Mesenchymal stem cell (in vitro differentiated cells and primary cell): ENCODE measurements around the gene KCNN2.

Experiments used
- DNase-seq: peaks from one replicate; pipeline ENCODE4 v3.0.0-alpha.2; 2013
- H2AFZ ChIP-seq: one replicate; pipeline ENCODE4 v1.6.1; 2013; ENCODE audit warnings: low read depth, mild to moderate bottlenecking, control low read depth, inconsistent platforms, low read length, moderate library complexity
- H2AK5ac ChIP-seq: 2 replicates; pipeline ENCODE4 v1.6.1; 2013; ENCODE audit warnings: low read length, moderate library complexity, mild to moderate bottlenecking, inconsistent platforms; ENCODE audit not compliant: severe bottlenecking
- H2BK120ac ChIP-seq: one replicate; pipeline ENCODE4 v1.6.1; 2013; ENCODE audit warnings: low read depth, mild to moderate bottlenecking, inconsistent platforms, low read length, moderate library complexity
- H2BK12ac ChIP-seq, 2 experiments: one replicate each; pipeline ENCODE4 v1.6.1; 2013; ENCODE audit warnings: inconsistent platforms in 2 of 2, low read length in 2 of 2, mild to moderate bottlenecking in 2 of 2, moderate library complexity in 2 of 2, control low read depth in 1 of 2
- H2BK15ac ChIP-seq: one replicate; pipeline ENCODE4 v1.6.1; 2013; ENCODE audit warnings: mild to moderate bottlenecking, low read depth, inconsistent platforms; ENCODE audit not compliant: poor library complexity, severe bottlenecking
- H2BK5ac ChIP-seq: 2 replicates; pipeline ENCODE4 v1.6.1; 2013; ENCODE audit warnings: low read depth, mild to moderate bottlenecking, low read length, control low read depth, inconsistent platforms; ENCODE audit not compliant: poor library complexity, severe bottlenecking
- H3K14ac ChIP-seq, 2 experiments: one replicate each; pipeline ENCODE4 v1.6.1; 2013; ENCODE audit warnings: inconsistent platforms in 2 of 2, low read length in 2 of 2, control low read depth in 1 of 2, mild to moderate bottlenecking in 1 of 2, moderate library complexity in 1 of 2
- H3K18ac ChIP-seq, 2 experiments: one replicate each; pipeline ENCODE4 v1.6.1; 2013; ENCODE audit warnings: inconsistent platforms in 2 of 2, low read length in 2 of 2, control low read depth in 1 of 2, low read depth in 1 of 2, mild to moderate bottlenecking in 1 of 2
- H3K23ac ChIP-seq, 2 experiments: one replicate each; pipeline ENCODE4 v1.6.1; 2013; ENCODE audit warnings: inconsistent platforms in 2 of 2, low read length in 2 of 2, mild to moderate bottlenecking in 2 of 2, moderate library complexity in 2 of 2, control low read depth in 1 of 2
- H3K27ac ChIP-seq: 2 replicates; pipeline ENCODE4 v1.5.1; 2013; ENCODE audit warnings: mild to moderate bottlenecking, moderate library complexity, low read length, control low read depth, inconsistent platforms; ENCODE audit not compliant: poor library complexity, severe bottlenecking
- H3K27me3 ChIP-seq, 2 experiments: 2 replicates each; pipeline versions ENCODE4 v1.6.1 to v1.7.0; 2013; ENCODE audit warnings: low read length in 2 of 2, mild to moderate bottlenecking in 2 of 2, moderate library complexity in 2 of 2, control low read depth in 1 of 2, inconsistent platforms in 1 of 2; ENCODE audit not compliant: control insufficient read depth in 1 of 2, insufficient read depth in 1 of 2
- H3K36me3 ChIP-seq, 2 experiments: 2 replicates each; pipeline versions ENCODE4 v1.6.1 to v1.7.0; 2013; ENCODE audit warnings: low read length in 2 of 2, control low read depth in 1 of 2, inconsistent platforms in 1 of 2, low read depth in 1 of 2, mild to moderate bottlenecking in 1 of 2; ENCODE audit not compliant: insufficient read depth in 2 of 2, control insufficient read depth in 1 of 2
- H3K4ac ChIP-seq, 2 experiments: one replicate each; pipeline ENCODE4 v1.6.1; 2013; ENCODE audit warnings: inconsistent platforms in 2 of 2, low read length in 2 of 2, mild to moderate bottlenecking in 2 of 2, moderate library complexity in 2 of 2, control low read depth in 1 of 2, low read depth in 1 of 2
- H3K4me1 ChIP-seq: 2 replicates; pipeline ENCODE4 v1.6.1; 2013; ENCODE audit warnings: low read depth, low read length, control low read depth; ENCODE audit not compliant: control insufficient read depth, insufficient read depth
- H3K4me2 ChIP-seq: 2 replicates; pipeline ENCODE4 v1.6.1; 2013; ENCODE audit warnings: low read length, mild to moderate bottlenecking, inconsistent platforms; ENCODE audit not compliant: poor library complexity, severe bottlenecking
- H3K4me3 ChIP-seq, 2 experiments: 2 replicates each; pipeline versions ENCODE4 v1.5.1 to v1.7.0; 2013; ENCODE audit warnings: low read length in 2 of 2, mild to moderate bottlenecking in 2 of 2, control low read depth in 1 of 2, low read depth in 1 of 2; ENCODE audit not compliant: insufficient read depth in 1 of 2
- H3K79me1 ChIP-seq: replicated peaks from 2 replicates; pipeline ENCODE4 v1.6.1; 2013; ENCODE audit warnings: mild to moderate bottlenecking, control low read depth, low read length, inconsistent platforms; ENCODE audit not compliant: poor library complexity, severe bottlenecking
- H3K9ac ChIP-seq: 2 replicates; pipeline ENCODE4 v1.7.0; 2013; ENCODE audit warnings: mild to moderate bottlenecking, low read length, moderate library complexity
- H3K9me3 ChIP-seq: 2 replicates; pipeline ENCODE4 v1.7.0; 2013; ENCODE audit warnings: mild to moderate bottlenecking, low read length; ENCODE audit not compliant: control insufficient read depth
- H4K8ac ChIP-seq: one replicate; pipeline ENCODE4 v1.6.1; 2013; ENCODE audit warnings: inconsistent platforms, mild to moderate bottlenecking, low read length, moderate library complexity
- H4K91ac ChIP-seq: one replicate; pipeline ENCODE4 v1.6.1; 2013; ENCODE audit warnings: mild to moderate bottlenecking, low read length, inconsistent platforms
- WGBS: methylation state at CpG from one replicate; pipeline ENCODE4 v1.1.7; 2013; ENCODE audit warnings: mixed read lengths; 5-methylcytosine and 5-hydroxymethylcytosine counted together

KCNN2 gene

GRCh38 chr5:114363837-114364236, 2.0 kb downstream of the KCNN2 start:
- H2AFZ ChIP-seq, result no peak overlapping the region
- H3K9me3 ChIP-seq, result no peaks in the 10 kb centered on the region
- H2BK15ac ChIP-seq, result no peak overlapping the region
- no peak overlapping the region for H3K27ac ChIP-seq
- H4K8ac ChIP-seq, result no peak overlapping the region
- no peak overlapping the region for H3K9ac ChIP-seq
- H2BK12ac ChIP-seq, result no peak overlapping the region
- H3K27me3 ChIP-seq, result peaks cover 45 to 64% of the 10 kb centered on the region in 2 experiments
- H2BK5ac ChIP-seq, result no peak overlapping the region
- peaks cover 30% of the 10 kb centered on the region for H3K4me1 ChIP-seq
- no peak overlapping the region for H3K4me2 ChIP-seq
- no peak overlapping the region for H3K4ac ChIP-seq
- H3K14ac ChIP-seq, result no peak overlapping the region
- DNase-seq, result no peak
- H2BK120ac ChIP-seq, result no peak overlapping the region
- WGBS, result 6% methylated on average over 10 of the region's 10 CpGs
- no peak overlapping the region for H2AK5ac ChIP-seq
- no peak overlapping the region for H3K18ac ChIP-seq
- H3K36me3 ChIP-seq, result no peaks in the 10 kb centered on the region
- no peaks in the 10 kb centered on the region for H3K79me1 ChIP-seq
- H4K91ac ChIP-seq, result no peak overlapping the region
- no peak overlapping the region for H3K23ac ChIP-seq
- H3K4me3 ChIP-seq, result no peak overlapping the region

- H2BK5ac ChIP-seq, result no peak overlapping the region
- DNase-seq, result peak; percentile 38
- H3K27ac ChIP-seq, result no peak overlapping the region
- H3K79me1 ChIP-seq, result no peaks in the 10 kb centered on the region
- H3K27me3 ChIP-seq, result peaks cover 20 to 34% of the 10 kb centered on the region in 2 experiments
- no peak overlapping the region for H3K18ac ChIP-seq
- no peak overlapping the region for H2BK15ac ChIP-seq
- no peak overlapping the region for H2BK12ac ChIP-seq
- no peak overlapping the region for H3K14ac ChIP-seq
- H3K36me3 ChIP-seq, result no peaks in the 10 kb centered on the region
- no peaks in the 10 kb centered on the region for H3K9me3 ChIP-seq
- H3K4me3 ChIP-seq, result no peak overlapping the region
- H2AFZ ChIP-seq, result no peak overlapping the region
- no peak overlapping the region for H3K23ac ChIP-seq
- H4K91ac ChIP-seq, result no peak overlapping the region
- 55% methylated on average over 1 of the region's 2 CpGs for WGBS
- no peak overlapping the region for H4K8ac ChIP-seq
- H2AK5ac ChIP-seq, result no peak overlapping the region
- no peak overlapping the region for H3K4me2 ChIP-seq
- H2BK120ac ChIP-seq, result no peak overlapping the region
- H3K4ac ChIP-seq, result no peak overlapping the region
- H3K9ac ChIP-seq, result no peak overlapping the region
- peaks cover 17% of the 10 kb centered on the region for H3K4me1 ChIP-seq
Observed at GRCh38 chr5:114367029-114367428, 5.2 kb downstream of the KCNN2 start.

- no peak overlapping the region for H2BK12ac ChIP-seq
- H2AFZ ChIP-seq, result no peak overlapping the region
- H4K91ac ChIP-seq, result no peak overlapping the region
- no peak overlapping the region for H3K14ac ChIP-seq
- DNase-seq, result no peak
- no peak overlapping the region for H2BK5ac ChIP-seq
- no peak overlapping the region for H2BK15ac ChIP-seq
- H2BK120ac ChIP-seq, result no peak overlapping the region
- no peak overlapping the region for H3K27ac ChIP-seq
- WGBS, result 96% methylated on average over 4 of the region's 7 CpGs
- no peak overlapping the region for H4K8ac ChIP-seq
- H3K18ac ChIP-seq, result no peak overlapping the region
- H3K27me3 ChIP-seq, result peaks cover 5 to 6% of the 10 kb centered on the region in 2 experiments
- H3K4me3 ChIP-seq, result no peak overlapping the region
- no peaks in the 10 kb centered on the region for H3K36me3 ChIP-seq
- no peak overlapping the region for H3K4ac ChIP-seq
- no peak overlapping the region for H2AK5ac ChIP-seq
- no peak overlapping the region for H3K23ac ChIP-seq
- no peaks in the 10 kb centered on the region for H3K9me3 ChIP-seq
- H3K4me1 ChIP-seq, result no peaks in the 10 kb centered on the region
- no peak overlapping the region for H3K4me2 ChIP-seq
- no peaks in the 10 kb centered on the region for H3K79me1 ChIP-seq
- no peak overlapping the region for H3K9ac ChIP-seq
Observed at GRCh38 chr5:114369680-114370417, 8.0 kb downstream of the KCNN2 start.

GRCh38 chr5:114377050-114377844, 15.4 kb downstream of the KCNN2 start:
- H2BK12ac ChIP-seq, result no peak overlapping the region
- H3K79me1 ChIP-seq, result no peaks in the 10 kb centered on the region
- H2AFZ ChIP-seq, result no peak overlapping the region
- no peak overlapping the region for H3K27ac ChIP-seq
- WGBS, result 83% methylated on average over 5 of the region's 7 CpGs
- no peak overlapping the region for H4K91ac ChIP-seq
- H3K36me3 ChIP-seq, result no peaks in the 10 kb centered on the region
- no peaks in the 10 kb centered on the region for H3K9me3 ChIP-seq
- H3K27me3 ChIP-seq, result peaks cover 0 to 8% of the 10 kb centered on the region in 2 experiments
- H2BK120ac ChIP-seq, result no peak overlapping the region
- H3K4ac ChIP-seq, result no peak overlapping the region
- H2AK5ac ChIP-seq, result no peak overlapping the region
- H2BK5ac ChIP-seq, result no peak overlapping the region
- no peak overlapping the region for H3K23ac ChIP-seq
- H3K4me2 ChIP-seq, result no peak overlapping the region
- no peak overlapping the region for H3K18ac ChIP-seq
- H3K9ac ChIP-seq, result no peak overlapping the region
- no peaks in the 10 kb centered on the region for H3K4me1 ChIP-seq
- no peak overlapping the region for H2BK15ac ChIP-seq
- H3K4me3 ChIP-seq, result no peak overlapping the region
- H3K14ac ChIP-seq, result no peak overlapping the region
- peak overlapping the region; percentile 69 for H4K8ac ChIP-seq
- no peak for DNase-seq
